RPMI7951 (cell line): ENCODE measurements around the gene MVP. TPM values are rescaled to one million over a fixed set of nuclear protein-coding genes. Genes with fewer than 3 reads are reported as not detected.
"Not testable (repeated sequence)": the region's sequence is repeated elsewhere in the genome, so short reads cannot be mapped to it uniquely, and the experiment has no call there.

Source experiments
- DNase-seq: peaks from one replicate; pipeline ENCODE4 v3.0.0-alpha.2; 2012; ENCODE audit warnings: low read depth
- total RNA-seq: library from RNA; depleted of rRNA; stranded (reverse); fragments of >200 nt; shearing (Covaris generic); gene quantifications from 2 replicates; pipeline ENCODE4 v1.2.3, GENCODE V29; 2014

The MVP gene
- total RNA-seq, 1 experiment from 2014 or later, result 140 TPM

DNA sequence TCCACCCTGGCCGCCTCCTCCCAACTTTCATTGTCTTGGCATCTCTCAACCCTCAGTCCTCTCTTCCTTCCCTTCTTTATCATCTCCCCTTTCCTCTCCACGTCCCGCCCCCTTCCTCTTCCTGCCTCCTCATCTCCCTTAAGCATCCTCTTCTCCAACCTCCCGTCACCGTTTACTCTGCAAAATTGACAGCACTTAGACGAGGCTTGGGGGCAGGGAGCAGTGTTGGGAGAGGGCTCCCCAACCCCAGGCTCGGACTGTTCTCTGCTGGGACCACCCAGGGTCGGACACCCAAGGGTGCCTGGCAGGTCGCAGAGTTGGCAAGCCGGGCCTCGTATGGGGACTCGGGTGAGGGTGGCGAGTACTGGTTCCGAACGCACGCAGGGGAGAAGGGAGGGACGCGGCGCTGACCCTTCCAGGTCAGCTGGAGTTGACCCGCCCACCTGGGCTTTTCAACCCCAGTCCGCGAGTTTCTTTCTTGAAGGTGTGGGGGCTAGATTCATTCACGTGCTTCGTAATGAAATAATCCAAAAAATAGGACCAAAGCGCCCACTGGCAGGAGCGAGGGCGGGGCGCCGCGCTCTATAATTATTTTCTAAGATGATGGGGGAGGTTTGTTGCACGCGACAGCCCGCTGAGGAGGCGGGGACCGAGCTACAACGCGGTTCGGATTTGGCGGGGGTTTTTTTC, 5.1 kb upstream of the MVP start:
- DNase-seq, result no peak

DNA sequence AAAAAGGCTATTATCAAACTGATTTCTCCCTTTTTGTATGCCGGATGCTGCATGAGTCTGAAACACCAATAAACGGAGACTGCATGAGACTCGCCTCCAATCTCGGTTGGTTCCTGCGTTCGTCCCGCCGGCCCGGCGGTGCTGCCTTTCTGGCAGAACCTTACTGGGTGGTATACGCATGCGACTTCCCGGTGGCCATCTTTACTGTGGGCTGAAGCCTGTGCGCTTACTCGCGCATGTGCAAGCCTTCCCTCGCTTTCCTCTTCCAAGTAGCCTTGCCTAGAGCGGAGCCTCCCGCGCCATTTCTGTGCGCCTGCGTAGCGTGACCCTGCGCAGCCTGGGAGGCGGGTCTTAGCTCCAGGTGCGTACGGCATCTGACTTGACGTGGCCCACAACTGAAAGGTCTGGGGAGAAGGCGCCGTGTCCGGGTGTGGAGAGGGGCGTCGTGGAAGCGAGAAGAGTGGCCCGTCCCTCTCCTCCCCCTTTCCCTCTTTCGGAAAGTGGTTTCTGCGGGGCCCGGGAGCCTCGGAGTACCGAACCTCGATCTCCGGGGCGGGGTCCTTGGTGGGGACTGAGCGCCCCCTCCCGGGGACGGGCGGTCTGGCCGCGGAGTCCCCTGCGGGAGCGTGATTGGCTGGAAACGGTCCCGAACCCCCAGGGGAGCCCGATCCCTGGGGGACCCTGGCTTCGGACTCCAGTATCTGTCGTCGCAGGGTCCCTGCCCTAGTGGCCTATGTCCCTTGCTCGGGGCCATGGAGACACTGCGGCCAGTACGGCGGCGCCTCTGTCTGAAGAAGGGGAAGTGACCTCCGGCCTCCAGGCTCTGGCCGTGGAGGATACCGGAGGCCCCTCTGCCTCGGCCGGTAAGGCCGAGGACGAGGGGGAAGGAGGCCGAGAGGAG, 4.2 kb upstream of the MVP start, which contains the start of gene PAGR1:
TSS of gene PAGR1 (plus strand) at position 360 of the 901 bp plus-strand sequence. CDS start at position 734, 374 bp downstream.
- peak; percentile 97 for DNase-seq

- DNase-seq, result peak; percentile 79
Measured at GRCh38 chr16:29816694-29817441, 3.4 kb upstream of the MVP start.

GRCh38 chr16:29818082-29818481, 2.2 kb upstream of the MVP start:
- no peak for DNase-seq

DNA sequence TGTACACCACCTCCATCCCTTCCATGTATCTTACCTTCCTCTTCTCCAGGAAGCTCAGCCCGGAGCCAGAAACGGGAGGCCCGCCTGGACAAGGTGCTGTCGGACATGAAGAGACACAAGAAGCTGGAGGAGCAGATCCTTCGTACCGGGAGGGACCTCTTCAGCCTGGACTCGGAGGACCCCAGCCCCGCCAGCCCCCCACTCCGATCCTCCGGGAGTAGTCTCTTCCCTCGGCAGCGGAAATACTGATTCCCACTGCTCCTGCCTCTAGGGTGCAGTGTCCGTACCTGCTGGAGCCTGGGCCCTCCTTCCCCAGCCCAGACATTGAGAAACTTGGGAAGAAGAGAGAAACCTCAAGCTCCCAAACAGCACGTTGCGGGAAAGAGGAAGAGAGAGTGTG, 756 bp upstream of the MVP start:
- no peak for DNase-seq

DNA sequence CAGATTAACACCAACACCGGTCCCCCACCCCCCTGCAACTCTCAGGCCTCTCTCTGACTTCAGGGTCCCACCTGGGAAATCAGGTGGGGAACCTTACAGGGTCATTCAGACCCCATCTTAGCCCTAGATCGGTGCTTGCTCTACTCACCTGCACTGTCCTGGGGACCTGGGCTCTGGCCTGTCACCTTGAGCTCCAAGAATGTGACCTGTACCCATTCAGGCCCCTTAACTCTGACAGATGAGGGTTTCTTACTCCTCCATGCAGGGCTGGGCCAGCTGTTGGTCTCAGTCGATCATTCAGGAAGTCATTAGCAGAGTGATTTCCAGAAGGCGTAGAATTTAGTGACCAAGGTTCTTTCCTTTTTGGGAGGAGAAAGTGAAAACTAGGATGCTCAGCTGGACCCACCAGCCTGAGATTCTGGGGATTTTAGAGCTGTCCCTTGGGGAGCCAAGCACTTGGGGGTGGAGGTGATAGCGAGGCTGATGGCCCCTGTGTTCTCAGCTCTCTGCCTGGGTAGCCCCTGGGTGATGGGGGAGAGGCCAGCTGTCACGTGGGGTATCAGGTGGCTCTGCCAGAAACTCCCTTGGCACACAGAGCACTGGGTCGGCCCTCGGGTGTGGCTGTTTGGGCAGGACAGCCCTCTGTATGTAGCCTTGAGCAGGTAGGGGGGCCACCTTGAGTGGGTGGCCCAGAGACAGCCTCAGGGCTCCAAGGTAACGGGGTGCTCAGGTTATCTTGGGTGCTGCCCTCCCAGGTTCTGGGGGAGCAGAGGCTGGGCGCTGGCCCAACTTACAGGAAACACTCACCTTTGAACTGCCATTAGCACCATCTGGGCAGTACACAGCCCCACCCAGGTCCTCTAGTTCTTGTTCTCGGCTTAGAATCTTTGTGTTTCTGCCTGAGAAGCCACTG, 724 bp downstream of the MVP start:
- DNase-seq, result peak; percentile 53

GRCh38 chr16:29821643-29822115, 1.4 kb downstream of the MVP start:
- DNase-seq, result peak; percentile 91

DNA sequence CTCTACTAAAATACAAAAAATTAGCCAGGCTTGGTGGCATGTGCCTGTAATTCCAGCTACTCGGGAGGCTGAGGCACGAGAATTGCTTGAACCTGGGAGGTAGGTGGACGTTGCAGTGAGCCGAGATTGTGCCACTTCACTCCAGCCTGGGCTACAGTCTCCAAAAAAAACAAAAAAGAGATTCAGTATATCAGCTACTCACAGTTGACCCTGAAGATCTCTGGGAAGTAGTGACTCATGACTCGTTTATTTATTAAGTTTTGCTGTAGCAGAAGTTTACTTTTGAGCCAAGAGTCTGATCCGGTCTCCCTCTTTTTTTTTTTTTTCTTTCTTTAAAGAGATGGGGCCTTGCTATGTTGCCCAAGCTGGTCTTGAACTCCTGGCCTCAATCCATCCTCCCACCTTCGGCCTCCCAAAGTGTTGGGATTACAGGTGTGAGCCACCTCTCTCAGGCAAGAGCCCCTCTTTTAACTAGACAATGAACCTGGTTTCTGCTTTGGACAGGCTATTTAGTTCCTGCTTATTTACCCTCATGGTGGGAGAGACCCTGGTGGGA, 4.4 kb downstream of the MVP start:
- peak; percentile 88 for DNase-seq

GRCh38 chr16:29825145-29826044, 5.1 kb downstream of the MVP start:
- peak; percentile 94 for DNase-seq

DNA sequence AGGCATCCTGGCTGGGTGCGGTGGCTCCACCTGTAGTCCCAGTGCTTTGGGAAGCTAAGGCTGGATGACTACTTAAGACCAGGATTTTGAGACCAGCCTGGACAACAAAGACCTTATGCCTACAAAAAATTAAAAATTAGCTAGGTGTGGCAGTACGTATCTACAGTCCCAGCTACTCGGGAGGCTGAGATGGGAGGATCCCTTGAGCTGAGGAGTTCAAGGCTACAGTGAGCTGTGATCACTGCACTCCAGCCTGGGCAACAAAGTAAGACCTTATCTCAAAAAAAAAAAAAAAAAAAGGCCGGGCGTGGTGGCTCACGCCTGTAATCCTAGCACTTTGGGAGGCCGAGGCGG, 6.1 kb downstream of the MVP start:
- no peak for DNase-seq

DNA sequence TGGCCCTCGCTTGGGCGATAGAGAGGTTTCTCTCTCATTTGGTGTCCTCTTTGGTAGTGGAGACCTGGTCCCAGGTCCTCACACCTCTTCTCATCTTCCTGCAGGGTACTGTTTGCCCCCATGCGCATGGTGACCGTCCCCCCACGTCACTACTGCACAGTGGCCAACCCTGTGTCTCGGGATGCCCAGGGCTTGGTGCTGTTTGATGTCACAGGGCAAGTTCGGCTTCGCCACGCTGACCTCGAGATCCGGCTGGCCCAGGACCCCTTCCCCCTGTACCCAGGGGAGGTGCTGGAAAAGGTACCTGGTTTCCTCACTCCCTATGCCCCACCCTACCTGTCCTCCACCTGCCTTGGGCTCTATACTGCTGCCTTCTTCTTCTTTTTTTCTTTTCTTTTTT, 10.5 kb downstream of the MVP start:
- DNase-seq, result no peak

- DNase-seq, result no peak
Measured at GRCh38 chr16:29831490-29831889, 11.2 kb downstream of the MVP start.

DNA sequence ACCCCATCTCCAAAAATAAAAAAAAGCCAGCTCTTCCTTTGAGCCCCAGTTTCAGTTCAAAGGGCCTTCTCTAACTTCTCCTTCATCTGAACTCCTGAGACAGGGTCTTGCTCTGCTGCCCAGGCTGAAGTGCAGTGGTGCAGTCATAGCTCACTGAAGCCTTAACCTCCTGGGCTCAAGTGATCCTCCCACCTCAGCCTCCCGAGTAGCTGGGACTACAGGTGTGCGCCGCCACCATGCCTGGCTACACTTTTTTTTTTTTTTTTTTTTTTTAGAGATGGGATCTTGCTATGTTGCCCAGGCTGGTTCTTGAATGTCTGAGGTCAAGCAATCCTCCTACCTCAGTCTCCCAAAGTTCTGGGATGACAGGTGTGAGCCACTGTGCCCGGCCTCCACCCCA, 13.0 kb downstream of the MVP start:
- not testable (repeated sequence) for DNase-seq

DNA sequence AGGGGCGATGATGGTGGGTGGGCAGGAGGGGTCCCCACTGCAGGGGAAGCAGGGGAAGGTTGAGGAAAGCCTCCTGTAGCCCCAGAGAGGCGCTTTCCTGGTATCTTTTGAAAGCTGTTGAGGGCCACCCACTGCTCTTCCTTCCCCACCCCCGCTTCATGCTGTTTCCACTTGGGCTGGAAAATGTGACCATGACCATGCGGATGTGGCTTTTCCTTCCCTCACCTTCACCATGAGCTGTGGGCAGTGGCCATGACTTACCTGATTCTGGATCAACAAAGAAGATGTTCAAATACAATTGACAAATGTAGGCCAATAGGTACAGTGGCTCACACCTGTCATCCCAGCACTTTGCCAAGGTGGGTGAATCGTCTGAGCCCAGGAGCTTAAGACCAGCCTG, 13.8 kb downstream of the MVP start:
- DNase-seq, result no peak

DNA sequence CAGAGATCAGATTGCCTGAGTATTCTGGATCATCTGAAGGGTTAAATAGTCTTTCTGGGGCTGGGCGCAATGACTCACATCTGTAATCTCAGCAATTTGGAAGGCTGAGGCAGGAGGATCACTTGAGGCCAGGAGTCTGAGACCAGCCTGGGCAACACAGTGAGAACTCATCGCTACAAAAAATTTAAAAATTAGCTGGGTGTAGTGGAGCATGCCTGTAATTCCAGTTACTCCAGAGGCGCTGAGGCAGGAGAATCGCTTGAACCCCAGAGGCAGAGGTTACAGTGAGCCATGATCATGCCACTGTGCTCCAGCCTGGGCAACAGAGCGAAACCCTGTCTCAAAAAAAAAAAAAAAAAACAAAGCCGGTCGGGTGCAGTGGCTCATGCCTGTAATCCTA, 15.7 kb downstream of the MVP start:
- DNase-seq, result no peak

- no peak for DNase-seq
Measured at GRCh38 chr16:29836623-29837022, 16.4 kb downstream of the MVP start.

- no peak for DNase-seq
Measured at GRCh38 chr16:29837841-29838240, 17.6 kb downstream of the MVP start.

DNA sequence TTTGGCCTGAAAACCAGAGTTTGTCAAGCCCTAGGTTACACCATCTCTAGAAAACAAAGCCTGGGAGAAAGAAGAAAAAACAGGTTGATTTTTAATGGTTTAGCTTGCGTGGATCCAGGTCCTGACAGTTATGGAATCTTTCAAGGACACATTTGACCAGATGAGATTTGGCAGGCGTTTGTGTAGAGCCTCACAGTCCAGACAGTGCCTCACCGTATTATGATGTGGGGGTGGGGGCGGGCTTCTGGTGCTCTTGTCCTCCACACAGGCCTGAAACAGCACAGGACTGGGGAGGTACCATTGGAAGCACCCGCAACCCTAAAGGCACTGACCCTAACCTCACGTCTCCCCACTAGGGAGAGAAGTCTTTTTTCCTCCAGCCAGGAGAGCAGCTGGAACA, 19.6 kb downstream of the MVP start:
- DNase-seq, result no peak

DNA sequence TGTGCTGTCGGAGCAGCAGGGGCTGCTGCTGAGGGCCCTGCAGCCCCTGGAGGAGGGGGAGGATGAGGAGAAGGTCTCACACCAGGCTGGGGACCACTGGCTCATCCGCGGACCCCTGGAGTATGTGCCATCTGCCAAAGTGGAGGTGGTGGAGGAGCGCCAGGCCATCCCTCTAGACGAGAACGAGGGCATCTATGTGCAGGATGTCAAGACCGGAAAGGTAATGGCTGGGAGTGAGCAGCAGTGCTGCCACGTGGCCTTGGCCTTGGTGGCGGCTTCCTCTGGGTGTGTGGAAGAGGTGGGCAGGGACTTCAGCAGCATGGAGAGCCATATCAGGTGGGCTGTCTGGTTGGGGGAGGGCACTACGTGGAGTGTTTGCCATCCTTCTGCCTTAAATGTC, 20.0 kb downstream of the MVP start:
- no peak for DNase-seq

GRCh38 chr16:29841631-29842030, 21.4 kb downstream of the MVP start:
- no peak for DNase-seq
